ENCODE data around the gene ATG5.

GRCh38 chr6:106141441-106142237, 183.9 kb downstream of the ATG5 start:
- TF ChIP-seq CTCF (IDR thresholded peaks at IDR 0.05; ENCODE audit: insufficient read depth, low read length, poor library complexity, severe bottlenecking): no peak
- no peak for TF ChIP-seq EZH2phosphoT487 (conservative IDR thresholded peaks at IDR 0.05; ENCODE audit: low read length)

Data from SU-DHL-6 (cell line).